ENCODE measurements around the gene UTP14C.

UTP14C gene

DNA sequence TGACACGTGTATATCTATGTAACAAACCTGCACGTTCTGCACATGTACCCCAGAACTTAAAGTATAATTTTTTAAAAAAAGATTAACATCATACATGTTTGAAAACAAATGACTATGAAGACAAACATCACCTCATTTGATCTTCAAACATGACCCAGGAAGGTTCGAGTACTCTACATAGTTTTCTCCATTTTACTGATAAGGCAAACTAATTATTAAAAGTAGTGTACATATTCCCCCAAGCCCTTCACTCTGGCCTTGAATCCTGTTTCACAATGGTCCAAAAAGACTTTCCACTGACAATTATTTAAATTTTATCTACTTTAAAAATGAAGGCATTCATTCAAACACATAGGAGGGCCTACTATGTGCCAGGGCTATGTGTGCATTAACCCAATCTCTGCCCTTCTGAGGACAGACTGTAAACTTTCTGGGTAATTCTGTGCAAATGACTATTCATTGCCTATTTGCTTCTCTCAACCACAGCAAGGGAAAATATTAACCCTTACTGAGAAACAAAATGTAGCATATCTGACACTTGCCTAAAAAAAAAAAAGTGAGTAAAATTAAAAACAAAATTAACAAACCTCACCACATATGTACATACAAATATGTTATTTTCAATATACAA is 35.4 kb upstream of the UTP14C start:
- no peak overlapping the region for H3K4me3 ChIP-seq (ENCODE audit: low read depth in 1 of 2, low read length in 2 of 2)
- no peaks in the 10 kb centered on the region for H3K27me3 ChIP-seq (ENCODE audit: control insufficient read depth in 1 of 2, insufficient read depth in 2 of 2, low read length in 2 of 2)
- no peak overlapping the region for H3K9ac ChIP-seq (ENCODE audit: low read depth in 1 of 2, low read length in 2 of 2)
- no peak overlapping the region for H3K27ac ChIP-seq (ENCODE audit: low read depth, low read length)
- H3K36me3 ChIP-seq (ENCODE audit: control insufficient read depth in 1 of 2, insufficient read depth in 2 of 2, low read length in 2 of 2) = no peaks in the 10 kb centered on the region
- no peaks in the 10 kb centered on the region for H3K4me1 ChIP-seq (ENCODE audit: control insufficient read depth in 1 of 2, insufficient read depth in 2 of 2, low read length in 2 of 2)
- no peaks in the 10 kb centered on the region for H3K9me3 ChIP-seq (ENCODE audit: control insufficient read depth in 1 of 2, low read length in 2 of 2)

DNA sequence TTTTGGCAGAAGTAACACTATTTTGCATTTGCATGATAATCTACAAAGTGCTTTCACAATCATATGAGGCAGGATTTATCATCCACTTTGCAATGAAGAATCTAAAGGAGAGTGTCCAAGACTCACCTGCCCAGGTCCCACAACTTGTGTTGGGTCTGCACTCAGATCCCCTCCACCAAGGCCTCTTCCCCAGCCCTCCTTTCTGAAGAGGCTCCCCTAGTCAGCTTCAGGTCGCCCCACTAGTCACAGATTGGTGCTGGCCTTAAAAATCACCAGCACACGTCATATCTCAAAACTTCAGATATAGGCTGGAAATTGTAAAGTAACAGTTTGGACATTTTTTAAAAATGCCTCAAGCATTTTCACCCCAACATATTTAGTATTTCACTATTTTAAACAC is 30.8 kb upstream of the UTP14C start:
- H3K9ac ChIP-seq (ENCODE audit: low read depth in 1 of 2, low read length in 2 of 2) = no peak overlapping the region
- no peak overlapping the region for H3K27ac ChIP-seq (ENCODE audit: low read depth, low read length)
- peaks cover 0 to 3% of the 10 kb centered on the region in 2 donors for H3K27me3 ChIP-seq (ENCODE audit: control insufficient read depth in 1 of 2, insufficient read depth in 2 of 2, low read length in 2 of 2)
- peaks cover 25 to 33% of the 10 kb centered on the region in 2 donors for H3K4me1 ChIP-seq (ENCODE audit: control insufficient read depth in 1 of 2, insufficient read depth in 2 of 2, low read length in 2 of 2)
- no peaks in the 10 kb centered on the region for H3K36me3 ChIP-seq (ENCODE audit: control insufficient read depth in 1 of 2, insufficient read depth in 2 of 2, low read length in 2 of 2)
- no peak overlapping the region for H3K4me3 ChIP-seq (ENCODE audit: low read depth in 1 of 2, low read length in 2 of 2)
- no peaks in the 10 kb centered on the region for H3K9me3 ChIP-seq (ENCODE audit: control insufficient read depth in 1 of 2, low read length in 2 of 2)

DNA sequence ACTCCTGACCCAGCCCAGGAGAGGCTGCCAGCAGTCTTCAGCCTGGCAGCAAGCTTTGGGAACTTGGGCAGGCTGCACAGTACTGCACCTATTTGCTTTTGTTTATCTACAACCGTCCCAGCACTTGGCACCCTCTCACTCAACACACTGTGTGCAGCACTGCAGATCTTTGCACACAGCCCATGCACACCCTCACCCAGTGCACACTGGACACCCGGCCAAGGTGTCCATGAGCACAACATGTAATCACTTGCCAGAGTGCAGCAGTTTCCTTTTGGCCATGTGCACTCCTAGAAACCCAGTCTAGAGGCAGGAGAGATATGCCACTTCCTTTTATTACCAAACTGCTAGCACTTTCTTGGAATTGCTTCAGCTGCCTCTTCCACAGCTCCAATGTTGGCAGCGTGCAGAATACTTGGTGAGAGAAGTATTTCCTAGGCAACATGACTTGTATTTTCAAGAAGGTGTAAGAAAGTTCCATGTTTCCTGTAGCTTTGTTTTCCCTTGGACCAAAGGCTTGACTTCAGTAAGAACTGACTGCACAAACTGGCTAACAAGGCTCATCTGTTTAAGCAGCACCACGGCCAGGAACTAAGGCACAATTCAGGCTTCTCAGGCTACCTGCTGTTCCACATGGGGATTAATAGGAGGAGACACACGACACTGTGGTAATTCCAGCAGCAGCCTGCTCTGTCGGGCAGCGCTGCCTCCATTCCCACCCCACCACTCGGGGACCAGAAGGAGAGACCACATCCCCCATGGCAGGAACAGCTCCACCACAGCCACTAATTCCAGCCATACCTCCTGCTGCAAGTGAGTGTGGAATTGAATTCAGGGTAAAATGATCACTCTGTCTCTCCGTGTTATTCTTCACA is 28.6 kb upstream of the UTP14C start:
- H3K9ac ChIP-seq (ENCODE audit: low read depth in 1 of 2, low read length in 2 of 2) = peak overlapping the region; percentile 30 to 49
- no peaks in the 10 kb centered on the region for H3K36me3 ChIP-seq (ENCODE audit: control insufficient read depth in 1 of 2, insufficient read depth in 2 of 2, low read length in 2 of 2)
- H3K9me3 ChIP-seq (ENCODE audit: control insufficient read depth in 1 of 2, low read length in 2 of 2) = no peaks in the 10 kb centered on the region
- H3K27ac ChIP-seq (ENCODE audit: low read depth, low read length) = no peak overlapping the region
- peaks cover 45 to 51% of the 10 kb centered on the region in 2 donors for H3K4me1 ChIP-seq (ENCODE audit: control insufficient read depth in 1 of 2, insufficient read depth in 2 of 2, low read length in 2 of 2)
- H3K27me3 ChIP-seq (ENCODE audit: control insufficient read depth in 1 of 2, insufficient read depth in 2 of 2, low read length in 2 of 2) = peaks cover 0 to 3% of the 10 kb centered on the region in 2 donors
- H3K4me3 ChIP-seq (ENCODE audit: low read depth in 1 of 2, low read length in 2 of 2) = peak overlapping the region; percentile 16 to 23

DNA sequence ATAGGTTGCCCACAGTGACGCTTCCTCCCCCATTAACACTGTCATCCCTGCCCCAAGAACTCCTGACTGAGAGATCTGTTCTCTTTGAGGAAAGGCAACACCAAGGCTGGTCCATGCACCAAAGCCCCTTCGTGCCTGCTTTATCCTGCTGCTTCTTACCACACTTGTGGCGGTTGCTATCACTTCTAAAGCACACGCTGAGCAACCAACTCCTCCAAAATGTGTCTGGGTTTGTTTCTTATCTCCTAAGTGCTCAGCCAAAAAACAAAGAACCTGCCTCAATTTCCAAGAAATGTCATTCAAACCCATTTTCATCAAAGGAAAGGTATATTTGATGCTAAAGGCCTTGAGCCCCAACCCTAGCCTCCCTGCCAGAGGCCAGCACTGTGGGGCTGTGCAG is 27.9 kb upstream of the UTP14C start:
- no peak overlapping the region for H3K27ac ChIP-seq (ENCODE audit: low read depth, low read length)
- H3K27me3 ChIP-seq (ENCODE audit: control insufficient read depth in 1 of 2, insufficient read depth in 2 of 2, low read length in 2 of 2) = peaks cover 0 to 3% of the 10 kb centered on the region in 2 donors
- H3K9me3 ChIP-seq (ENCODE audit: control insufficient read depth in 1 of 2, low read length in 2 of 2) = no peaks in the 10 kb centered on the region
- no peak overlapping the region for H3K4me3 ChIP-seq (ENCODE audit: low read depth in 1 of 2, low read length in 2 of 2)
- peaks cover 45 to 51% of the 10 kb centered on the region in 2 donors for H3K4me1 ChIP-seq (ENCODE audit: control insufficient read depth in 1 of 2, insufficient read depth in 2 of 2, low read length in 2 of 2)
- H3K9ac ChIP-seq (ENCODE audit: low read depth in 1 of 2, low read length in 2 of 2) = peak overlapping the region in 1 of 2 donors; percentile 4
- H3K36me3 ChIP-seq (ENCODE audit: control insufficient read depth in 1 of 2, insufficient read depth in 2 of 2, low read length in 2 of 2) = no peaks in the 10 kb centered on the region

DNA sequence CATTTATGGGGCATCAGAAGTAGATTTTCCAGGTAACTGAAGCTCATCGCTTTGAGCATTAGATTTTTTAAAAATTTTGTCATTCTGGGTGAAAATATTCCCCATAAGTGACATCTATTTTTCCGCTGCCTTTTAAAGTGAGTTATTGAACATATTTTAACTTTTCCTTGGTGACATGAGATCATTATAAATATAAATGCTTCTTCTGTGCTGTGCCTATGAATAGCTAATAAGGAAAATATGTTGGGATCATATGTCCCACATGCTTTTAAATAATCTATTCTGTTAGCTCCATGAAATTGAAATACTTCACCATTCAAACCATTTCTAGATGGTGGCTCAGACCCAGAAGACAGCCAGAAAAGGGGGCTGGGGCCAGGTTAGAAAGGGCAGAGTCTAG is 27.3 kb upstream of the UTP14C start:
- Histone ChIP-seq H3K36me3 (ENCODE audit: control insufficient read depth in 1 of 2, insufficient read depth in 2 of 2, low read length in 2 of 2) (no peaks in the 10 kb centered on the region), H3K27me3 (ENCODE audit: control insufficient read depth in 1 of 2, insufficient read depth in 2 of 2, low read length in 2 of 2) (peaks cover 0 to 3% of the 10 kb centered on the region in 2 donors), H3K9me3 (ENCODE audit: control insufficient read depth in 1 of 2, low read length in 2 of 2) (no peaks in the 10 kb centered on the region), H3K9ac (ENCODE audit: low read depth in 1 of 2, low read length in 2 of 2) (no peak overlapping the region), H3K4me3 (ENCODE audit: low read depth in 1 of 2, low read length in 2 of 2) (no peak overlapping the region), H3K27ac (ENCODE audit: low read depth, low read length) (no peak overlapping the region), H3K4me1 (ENCODE audit: control insufficient read depth in 1 of 2, insufficient read depth in 2 of 2, low read length in 2 of 2) (peaks cover 45 to 51% of the 10 kb centered on the region in 2 donors)

DNA sequence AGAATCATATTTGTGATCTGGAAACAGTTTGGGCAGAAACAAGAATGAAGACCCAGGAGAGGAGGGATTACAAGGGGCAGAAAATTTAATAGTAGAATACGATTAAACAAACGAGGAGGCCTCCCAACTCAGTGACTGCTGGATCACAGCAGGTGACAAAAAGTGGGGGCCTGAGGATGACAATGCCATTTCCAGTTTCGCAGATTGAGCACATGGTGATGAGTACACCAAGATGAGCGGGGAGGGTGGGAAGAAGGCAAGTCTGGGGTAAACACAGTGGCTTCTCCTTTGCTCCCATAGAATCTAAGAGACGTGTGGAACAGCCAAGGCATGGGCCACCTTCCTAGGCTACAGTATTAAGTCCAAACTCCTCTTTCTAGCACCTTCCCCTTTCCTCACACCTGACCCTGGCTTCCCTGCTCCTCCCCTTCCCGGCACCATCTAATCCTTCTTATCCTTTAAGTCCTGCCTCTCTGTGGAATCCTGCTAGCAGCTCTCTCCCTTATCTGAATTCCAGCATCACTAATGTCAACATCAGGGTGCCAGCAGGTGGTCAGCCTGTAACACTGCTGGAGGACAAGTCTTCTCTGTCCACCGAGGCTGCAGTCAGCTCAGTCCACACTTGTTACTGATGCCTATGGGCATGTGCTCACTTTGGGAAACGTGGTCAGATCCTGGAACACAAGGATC is 26.7 kb upstream of the UTP14C start:
- Histone ChIP-seq H3K4me1 (ENCODE audit: control insufficient read depth in 1 of 2, insufficient read depth in 2 of 2, low read length in 2 of 2) (peaks cover 45 to 51% of the 10 kb centered on the region in 2 donors), H3K9me3 (ENCODE audit: control insufficient read depth in 1 of 2, low read length in 2 of 2) (no peaks in the 10 kb centered on the region)

DNA sequence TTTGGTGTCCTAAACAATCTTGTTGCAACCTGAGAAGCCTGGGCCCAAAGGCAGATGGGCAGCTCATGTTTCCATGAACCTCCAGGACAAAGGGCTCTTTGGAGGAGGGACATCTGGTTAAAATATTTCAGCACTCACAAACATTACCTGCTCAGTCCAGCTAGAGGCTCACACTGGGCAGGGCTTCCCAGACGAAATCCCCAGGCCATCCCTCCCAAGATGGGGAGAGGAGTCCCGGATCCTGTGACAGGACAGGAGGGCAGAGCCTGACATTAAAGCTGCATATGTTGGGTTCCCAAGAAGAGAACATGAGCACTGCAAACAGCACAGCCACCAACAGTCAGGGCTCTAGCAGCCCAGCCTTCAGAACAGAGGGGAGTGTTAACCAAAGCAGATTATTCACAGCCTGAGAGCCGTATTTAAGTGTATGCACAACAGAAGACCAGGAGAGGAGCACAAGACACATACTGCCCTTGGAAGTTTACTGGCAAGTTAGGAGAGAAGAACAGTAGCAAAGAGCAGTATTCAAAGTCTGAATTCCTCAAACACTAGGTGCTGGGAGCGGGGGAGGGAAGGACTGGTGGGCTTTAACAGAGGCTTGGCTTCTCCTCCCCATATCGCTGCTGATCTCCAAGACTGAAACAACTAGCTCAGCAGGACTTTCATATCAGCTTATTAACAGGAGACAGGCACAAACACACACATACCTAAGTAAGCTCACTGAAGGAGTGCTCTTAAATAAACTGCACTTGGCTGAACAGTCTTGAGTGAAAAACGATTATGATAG is 25.6 kb upstream of the UTP14C start:
- H3K36me3 ChIP-seq (ENCODE audit: control insufficient read depth in 1 of 2, insufficient read depth in 2 of 2, low read length in 2 of 2) = no peaks in the 10 kb centered on the region
- H3K27ac ChIP-seq (ENCODE audit: low read depth, low read length) = no peak overlapping the region
- H3K4me1 ChIP-seq (ENCODE audit: control insufficient read depth in 1 of 2, insufficient read depth in 2 of 2, low read length in 2 of 2) = peaks cover 51 to 62% of the 10 kb centered on the region in 2 donors
- H3K9ac ChIP-seq (ENCODE audit: low read depth in 1 of 2, low read length in 2 of 2) = no peak overlapping the region
- H3K4me3 ChIP-seq (ENCODE audit: low read depth in 1 of 2, low read length in 2 of 2) = no peak overlapping the region
- H3K27me3 ChIP-seq (ENCODE audit: control insufficient read depth in 1 of 2, insufficient read depth in 2 of 2, low read length in 2 of 2) = peaks cover 0 to 3% of the 10 kb centered on the region in 2 donors
- no peaks in the 10 kb centered on the region for H3K9me3 ChIP-seq (ENCODE audit: control insufficient read depth in 1 of 2, low read length in 2 of 2)

More for the DNA sequence above, 26.7 kb upstream of the UTP14C start:
- H3K27ac ChIP-seq (ENCODE audit: low read depth, low read length) = no peak overlapping the region
- H3K9ac ChIP-seq (ENCODE audit: low read depth in 1 of 2, low read length in 2 of 2) = no peak overlapping the region
- no peaks in the 10 kb centered on the region for H3K36me3 ChIP-seq (ENCODE audit: control insufficient read depth in 1 of 2, insufficient read depth in 2 of 2, low read length in 2 of 2)
- peaks cover 0 to 3% of the 10 kb centered on the region in 2 donors for H3K27me3 ChIP-seq (ENCODE audit: control insufficient read depth in 1 of 2, insufficient read depth in 2 of 2, low read length in 2 of 2)
- H3K4me3 ChIP-seq (ENCODE audit: low read depth in 1 of 2, low read length in 2 of 2) = no peak overlapping the region

DNA sequence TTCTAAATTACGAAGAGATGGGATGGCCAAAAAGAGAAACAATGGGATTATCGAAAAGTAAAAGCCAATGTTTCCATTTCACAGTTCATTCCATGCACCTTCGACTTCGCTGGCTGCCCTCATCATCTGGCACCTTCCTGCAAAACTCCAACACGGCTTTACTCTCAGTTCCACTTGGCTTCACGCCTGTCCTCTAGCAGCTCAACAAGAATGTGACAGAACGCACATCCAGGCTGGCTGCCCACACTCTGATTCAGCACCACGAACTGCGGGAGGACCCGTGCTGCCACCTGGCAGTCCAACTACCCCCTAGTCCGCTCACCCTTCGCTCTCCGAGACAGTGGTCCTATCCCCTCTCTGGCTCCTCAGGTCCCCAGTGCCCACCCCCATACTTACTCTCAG is 25.0 kb upstream of the UTP14C start:
- Histone ChIP-seq H3K4me3 (ENCODE audit: low read depth in 1 of 2, low read length in 2 of 2) (peak overlapping the region in 1 of 2 donors; percentile 26), H3K9ac (ENCODE audit: low read depth in 1 of 2, low read length in 2 of 2) (no peak overlapping the region), H3K4me1 (ENCODE audit: control insufficient read depth in 1 of 2, insufficient read depth in 2 of 2, low read length in 2 of 2) (peaks cover 57 to 66% of the 10 kb centered on the region in 2 donors)

DNA sequence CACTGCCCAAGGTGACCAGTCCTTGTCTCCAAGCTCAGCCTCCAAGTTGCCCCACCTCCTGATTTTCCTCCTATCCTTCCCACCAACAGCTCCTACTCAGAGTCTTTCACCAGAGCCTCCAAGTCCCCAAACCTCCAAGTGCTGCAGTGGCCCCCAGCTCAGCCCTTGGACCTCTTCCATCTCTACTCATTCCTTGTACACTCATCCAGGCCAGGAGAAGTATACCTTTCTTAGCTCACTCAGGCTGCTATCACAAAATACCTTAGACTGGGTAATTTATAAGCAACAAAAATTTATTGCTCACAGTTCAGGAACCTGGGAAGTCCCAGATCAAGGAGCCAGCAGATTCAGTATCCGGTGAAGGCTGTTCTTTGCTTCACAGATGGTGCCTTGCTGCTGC is 24.6 kb upstream of the UTP14C start:
- no peak overlapping the region for H3K9ac ChIP-seq (ENCODE audit: low read depth in 1 of 2, low read length in 2 of 2)
- H3K27me3 ChIP-seq (ENCODE audit: control insufficient read depth in 1 of 2, insufficient read depth in 2 of 2, low read length in 2 of 2) = peaks cover 0 to 3% of the 10 kb centered on the region in 2 donors
- H3K9me3 ChIP-seq (ENCODE audit: control insufficient read depth in 1 of 2, low read length in 2 of 2) = no peaks in the 10 kb centered on the region
- no peak overlapping the region for H3K27ac ChIP-seq (ENCODE audit: low read depth, low read length)
- no peaks in the 10 kb centered on the region for H3K36me3 ChIP-seq (ENCODE audit: control insufficient read depth in 1 of 2, insufficient read depth in 2 of 2, low read length in 2 of 2)
- H3K4me1 ChIP-seq (ENCODE audit: control insufficient read depth in 1 of 2, insufficient read depth in 2 of 2, low read length in 2 of 2) = peaks cover 60 to 69% of the 10 kb centered on the region in 2 donors
- H3K4me3 ChIP-seq (ENCODE audit: low read depth in 1 of 2, low read length in 2 of 2) = peak overlapping the region in 1 of 2 donors; percentile 26

More for the DNA sequence above, 25.0 kb upstream of the UTP14C start:
- peaks cover 0 to 3% of the 10 kb centered on the region in 2 donors for H3K27me3 ChIP-seq (ENCODE audit: control insufficient read depth in 1 of 2, insufficient read depth in 2 of 2, low read length in 2 of 2)
- H3K36me3 ChIP-seq (ENCODE audit: control insufficient read depth in 1 of 2, insufficient read depth in 2 of 2, low read length in 2 of 2) = no peaks in the 10 kb centered on the region
- H3K9me3 ChIP-seq (ENCODE audit: control insufficient read depth in 1 of 2, low read length in 2 of 2) = no peaks in the 10 kb centered on the region
- no peak overlapping the region for H3K27ac ChIP-seq (ENCODE audit: low read depth, low read length)

Measured in duodenal mucosa (tissue), 2 donors.